SK-N-SH (cell line): ENCODE data around the gene CLMN. TPM values are rescaled to one million over a fixed set of nuclear protein-coding genes. Genes with fewer than 3 reads are reported as not detected.

Experiments used
- CTCF ChIA-PET: fragments of 300-600, 350-600 bp; formaldehyde crosslinking; extraction: SDS; loops from one replicate; lab custom pipeline; 2021; lab: Yijun Ruan, JAX
- POLR2A ChIA-PET: fragments of 350-600 bp; sonication (Branson Sonifier 250); formaldehyde crosslinking; extraction: SDS; loops from one replicate; lab custom pipeline; 2020; ENCODE audit warnings: antibody characterized with exemption, inconsistent platforms; lab: Yijun Ruan, JAX
- DNase-seq: peaks from one replicate; pipeline ENCODE4 v3.0.0; 2012
- H2AFZ ChIP-seq: fragments of 200-600 bp; sonication (generic); 2 replicates; pipeline ENCODE4 v1.8.1; 2016; ENCODE audit warnings: antibody characterized with exemption, mild to moderate bottlenecking, low read depth
- H3F3A ChIP-seq: fragments of 200-600 bp; sonication (generic); replicated peaks from 2 replicates; pipeline ENCODE3; 2016; ENCODE audit warnings: antibody characterized with exemption, mild to moderate bottlenecking; ENCODE audit not compliant: insufficient read depth
- H3K27ac ChIP-seq, 2 experiments: fragments of 200-500 bp in 1 of 2; fragments of 200-600 bp in 1 of 2; sonication (Bioruptor generic) in 1 of 2; sonication (generic), shearing (Covaris generic) in 1 of 2; 2 replicates each; pipeline versions ENCODE4 v1.5.1 to v1.6.1; 2014 to 2016; ENCODE audit warnings: low read depth in 2 of 2, inconsistent platforms in 1 of 2, low read length in 1 of 2, mild to moderate bottlenecking in 1 of 2, mixed read lengths in 1 of 2
- H3K27me3 ChIP-seq: fragments of 200-600 bp; sonication (generic), shearing (Covaris generic); 2 replicates; pipeline ENCODE4 v1.6.1; 2016; ENCODE audit warnings: mixed run types; ENCODE audit not compliant: insufficient read depth
- H3K36me3 ChIP-seq, 2 experiments: fragments of 200-500 bp in 1 of 2; fragments of 200-600 bp in 1 of 2; sonication (Bioruptor generic) in 1 of 2; sonication (generic) in 1 of 2; replicated peaks in 1 of 2; 2 replicates each; pipeline versions ENCODE3 to v1.5.1; 2014 to 2016; ENCODE audit warnings: low read length in 1 of 2, mild to moderate bottlenecking in 1 of 2; ENCODE audit not compliant: insufficient read depth in 2 of 2, control insufficient read depth in 1 of 2
- H3K4me1 ChIP-seq, 2 experiments: fragments of 200-500 bp in 1 of 2; fragments of 200-600 bp in 1 of 2; sonication (Bioruptor generic) in 1 of 2; sonication (generic), shearing (Covaris generic) in 1 of 2; 2 replicates each; pipeline versions ENCODE4 v1.5.1 to v1.6.1; 2014 to 2016; ENCODE audit warnings: low read depth in 1 of 2, low read length in 1 of 2, mixed run types in 1 of 2; ENCODE audit not compliant: insufficient read depth in 2 of 2, control insufficient read depth in 1 of 2
- H3K4me2 ChIP-seq: fragments of 200-600 bp; sonication (generic), shearing (Covaris generic); 2 replicates; pipeline ENCODE4 v1.6.1; 2017; ENCODE audit warnings: mixed run types
- H3K4me3 ChIP-seq, 2 experiments: fragments of 200-500 bp in 1 of 2; fragments of 200-600 bp in 1 of 2; sonication (Bioruptor generic) in 1 of 2; sonication (generic), shearing (Covaris generic) in 1 of 2; 2 replicates each; pipeline versions ENCODE4 v1.5.1 to v1.8.1; 2014 to 2016; ENCODE audit warnings: low read depth in 2 of 2, inconsistent platforms in 1 of 2, low read length in 1 of 2, mild to moderate bottlenecking in 1 of 2, mixed read lengths in 1 of 2, moderate library complexity in 1 of 2
- H3K79me2 ChIP-seq: fragments of 200-600 bp; sonication (generic); 2 replicates; pipeline ENCODE4 v1.8.1; 2017; ENCODE audit warnings: mild to moderate bottlenecking; ENCODE audit not compliant: insufficient read depth
- H3K9ac ChIP-seq: fragments of 200-600 bp; sonication (generic); 2 replicates; pipeline ENCODE4 v1.6.1; 2017; ENCODE audit warnings: mixed run types
- H3K9me2 ChIP-seq: fragments of 200-600 bp; sonication (generic); 2 replicates; pipeline ENCODE4 v1.6.1; 2017; ENCODE audit warnings: mixed run types
- H3K9me3 ChIP-seq: fragments of 200-600 bp; sonication (generic); 2 replicates; pipeline ENCODE4 v1.6.1; 2017; ENCODE audit warnings: mixed run types, mild to moderate bottlenecking, moderate library complexity
- H4K20me1 ChIP-seq: fragments of 200-600 bp; sonication (generic); 2 replicates; pipeline ENCODE4 v1.6.1; 2017; ENCODE audit warnings: mild to moderate bottlenecking, mixed run types; ENCODE audit not compliant: insufficient read depth
- CHD2 ChIP-seq: fragments of 150-350 bp; IDR thresholded peaks from 2 replicates; pipeline ENCODE4 v1.6.1; 2018; ENCODE audit warnings: low read length; ENCODE audit not compliant: partially characterized antibody
- ELF1 ChIP-seq: IDR thresholded peaks from 2 replicates; pipeline ENCODE4 v1.4.0; 2012
- EP300 ChIP-seq, 2 experiments: IDR thresholded peaks; 2 replicates each; pipeline versions ENCODE4 v1.4.0 to v1.6.1; 2012; ENCODE audit warnings: borderline replicate concordance in 1 of 2, low read depth in 1 of 2, low read length in 1 of 2
- FOSL2 ChIP-seq: IDR thresholded peaks from 2 replicates; pipeline ENCODE4 v1.4.0; 2012; ENCODE audit warnings: low read depth, mild to moderate bottlenecking, moderate library complexity, borderline replicate concordance
- FOXM1 ChIP-seq: IDR thresholded peaks from 2 replicates; pipeline ENCODE4 v1.4.0; 2012; ENCODE audit warnings: low read depth, mild to moderate bottlenecking
- GABPA ChIP-seq: IDR thresholded peaks from 2 replicates; pipeline ENCODE4 v1.4.0; 2012; ENCODE audit warnings: low read depth, mild to moderate bottlenecking
- POLR2AphosphoS5 ChIP-seq: IDR thresholded peaks from 2 replicates; pipeline ENCODE4 v1.6.1; 2012; ENCODE audit warnings: low read depth, low read length
- RAD21 ChIP-seq: IDR thresholded peaks from 2 replicates; pipeline ENCODE4 v1.6.1; 2012; ENCODE audit warnings: mild to moderate bottlenecking, low read length
- REST ChIP-seq: IDR thresholded peaks from 2 replicates; pipeline ENCODE4 v1.6.1; 2012; ENCODE audit warnings: mild to moderate bottlenecking, low read depth, low read length, moderate library complexity
- RXRA ChIP-seq: IDR thresholded peaks from 2 replicates; pipeline ENCODE4 v1.4.0; 2012; ENCODE audit warnings: low read depth, mild to moderate bottlenecking, borderline replicate concordance
- SMC3 ChIP-seq: IDR thresholded peaks from 2 replicates; pipeline ENCODE4 v1.6.1; 2012; ENCODE audit warnings: low read depth, low read length, improper control_type of control experiment
- TAF1 ChIP-seq: IDR thresholded peaks from 2 replicates; pipeline ENCODE4 v1.6.1; 2012; ENCODE audit warnings: low read depth, mild to moderate bottlenecking, low read length, moderate library complexity, borderline replicate concordance
- TCF12 ChIP-seq: IDR thresholded peaks from 2 replicates; pipeline ENCODE4 v1.4.0; 2012
- USF1 ChIP-seq: IDR thresholded peaks from 2 replicates; pipeline ENCODE4 v1.4.0; 2012; ENCODE audit warnings: low read depth, borderline replicate concordance
- USF2 ChIP-seq: fragments of 150-350 bp; IDR thresholded peaks from 2 replicates; pipeline ENCODE4 v1.6.1; 2017; ENCODE audit warnings: antibody characterized with exemption, low read length, low read depth, borderline replicate concordance
- WGBS: methylation state at CpG from one replicate; pipeline ENCODE4 v1.1.6; 2017; ENCODE audit warnings: low lambda C conversion rate; 5-methylcytosine and 5-hydroxymethylcytosine counted together
- polyA plus RNA-seq, 3 experiments: library from polyadenylated mRNA; depleted of rRNA; stranded (reverse); fragments of >200 nt; gene quantifications; 2 replicates each; pipeline ENCODE4 v1.2.3, GENCODE V29; 2012

Gene CLMN
- polyA plus RNA-seq, 1 of the 3 experiments (the other 2 are of a cell fraction): 1.4 TPM

- ChIA-PET CTCF (no interaction called here), POLR2A (no interaction called here)
- Histone ChIP-seq H3K79me2 (no peaks in the 10 kb centered on the region), H2AFZ (no peak overlapping the region), H3K9me2 (no peaks in the 10 kb centered on the region), H3K27ac (no peak overlapping the region), H3K9me3 (no peaks in the 10 kb centered on the region), H3F3A (peaks cover 2% of the 10 kb centered on the region), H3K4me3 (no peak overlapping the region), H3K36me3 (peaks cover 0 to 2% of the 10 kb centered on the region in 2 experiments), H3K9ac (no peak overlapping the region), H3K27me3 (no peaks in the 10 kb centered on the region), H4K20me1 (no peaks in the 10 kb centered on the region), H3K4me2 (no peak overlapping the region), H3K4me1 (peaks cover 0 to 2% of the 10 kb centered on the region in 2 experiments; a peak in 2 of 4 replicates)
- DNase-seq: no peak
- 89% methylated on average over 3 of the region's 3 CpGs for WGBS
- TF ChIP-seq POLR2AphosphoS5 (no peak), CHD2 (no peak), GABPA (no peak), ELF1 (no peak), USF1 (no peak), REST (no peak), SMC3 (no peak), EP300 (IDR thresholded peaks at IDR 0.05; ENCODE audit: borderline replicate concordance in 1 of 2, low read depth in 1 of 2, low read length in 1 of 2) (no peak), TAF1 (no peak), RAD21 (no peak), RXRA (no peak), TCF12 (no peak), USF2 (no peak), FOSL2 (no peak), FOXM1 (no peak)
Observed at GRCh38 chr14:95163666-95164065, 156.0 kb downstream of the CLMN start.
